ENCODE results near the gene ODC1.
"Not testable (repeated sequence)": the region's sequence is repeated elsewhere in the genome, so short reads cannot be mapped to it uniquely, and the experiment has no call there.

ODC1 gene

DNA sequence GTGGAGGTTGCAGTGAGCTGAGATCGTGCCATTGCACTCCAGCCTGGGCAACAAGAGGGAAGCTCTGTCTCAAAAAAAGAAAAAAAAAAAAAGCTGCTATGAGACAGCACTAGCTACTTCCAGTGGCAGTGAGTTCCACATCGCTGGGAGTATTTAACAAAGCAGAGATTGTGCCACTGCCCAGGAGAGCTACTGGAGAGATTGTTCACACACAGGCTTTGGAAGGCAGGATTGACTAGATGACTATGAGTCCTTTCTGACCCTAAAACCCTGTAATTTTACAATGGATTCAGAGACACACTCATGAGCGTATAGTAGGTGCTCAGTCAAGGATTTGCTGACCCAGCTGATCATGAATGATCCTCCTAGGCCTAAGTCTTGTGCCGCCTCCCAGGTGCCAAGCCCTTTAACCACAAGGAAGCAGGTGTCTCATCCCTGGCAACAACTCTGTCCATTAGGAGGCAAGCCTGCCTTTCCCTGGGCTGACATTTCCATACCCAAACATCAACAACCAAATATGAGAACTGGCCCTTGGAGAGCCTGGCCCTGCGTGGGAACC, 45.0 kb upstream of the ODC1 start:
- no peak for DNase-seq (ENCODE audit: extremely low spot score)
- TF ChIP-seq TARDBP (IDR thresholded peaks at IDR 0.05) (no peak), SP1 (IDR thresholded peaks at IDR 0.05) (no peak), BHLHE40 (IDR thresholded peaks at IDR 0.05; ENCODE audit: borderline replicate concordance) (no peak), ARNT (IDR thresholded peaks at IDR 0.05) (no peak), ZNF384 (IDR thresholded peaks at IDR 0.05) (no peak), FOXK2 (IDR thresholded peaks at IDR 0.05) (no peak), HDGF (IDR thresholded peaks at IDR 0.05; ENCODE audit: borderline replicate concordance) (no peak), L3MBTL2 (conservative IDR thresholded peaks at IDR 0.05) (no peak), SUZ12 (IDR thresholded peaks at IDR 0.05) (no peak), FOXA1 (IDR thresholded peaks at IDR 0.05) (no peak), NFRKB (IDR thresholded peaks at IDR 0.05) (no peak), LEF1 (IDR thresholded peaks at IDR 0.05; ENCODE audit: borderline replicate concordance) (no peak), ELF4 (IDR thresholded peaks at IDR 0.05) (no peak), FOXM1 (IDR thresholded peaks at IDR 0.05; ENCODE audit: borderline replicate concordance) (no peak), CTBP1 (IDR thresholded peaks at IDR 0.05; ENCODE audit: borderline replicate concordance) (no peak)
- TF ChIP-seq, protein P1, sequence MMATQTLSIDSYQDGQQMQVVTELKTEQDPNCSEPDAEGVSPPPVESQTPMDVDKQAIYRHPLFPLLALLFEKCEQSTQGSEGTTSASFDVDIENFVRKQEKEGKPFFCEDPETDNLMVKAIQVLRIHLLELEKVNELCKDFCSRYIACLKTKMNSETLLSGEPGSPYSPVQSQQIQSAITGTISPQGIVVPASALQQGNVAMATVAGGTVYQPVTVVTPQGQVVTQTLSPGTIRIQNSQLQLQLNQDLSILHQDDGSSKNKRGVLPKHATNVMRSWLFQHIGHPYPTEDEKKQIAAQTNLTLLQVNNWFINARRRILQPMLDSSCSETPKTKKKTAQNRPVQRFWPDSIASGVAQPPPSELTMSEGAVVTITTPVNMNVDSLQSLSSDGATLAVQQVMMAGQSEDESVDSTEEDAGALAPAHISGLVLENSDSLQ (IDR thresholded peaks at IDR 0.05), result no peak
- POLR2A ChIA-PET, result no interaction called here
- CTCF ChIA-PET, result no interaction called here

DNA sequence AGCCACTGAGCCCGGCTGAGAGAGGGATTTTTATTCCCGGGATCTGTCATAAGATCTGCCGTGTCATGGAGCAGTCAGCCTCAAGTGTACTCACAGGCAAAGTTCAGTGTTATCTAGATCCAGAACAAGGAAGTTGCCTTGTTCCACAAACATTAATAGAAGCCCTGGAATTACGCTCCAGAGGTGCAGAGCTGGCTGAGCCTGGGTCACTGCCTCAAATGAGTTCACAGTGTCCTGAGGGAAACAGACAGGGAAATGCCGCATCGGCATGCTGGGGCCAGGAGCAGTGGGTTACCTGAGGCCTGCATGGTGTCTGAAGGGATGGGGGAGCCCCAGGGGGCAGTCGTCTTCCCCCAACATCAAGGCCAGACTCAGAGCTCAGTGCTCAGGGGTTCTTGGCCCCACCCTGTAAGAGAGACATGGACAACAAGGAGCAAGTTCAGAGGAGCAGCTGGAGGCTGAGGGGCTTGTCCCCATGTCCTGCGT, 42.7 kb upstream of the ODC1 start:
- CTCF ChIA-PET, result no interaction called here
- no peak for DNase-seq (ENCODE audit: extremely low spot score)
- POLR2A ChIA-PET, result no interaction called here
- TF ChIP-seq ELF4 (IDR thresholded peaks at IDR 0.05) (no peak), L3MBTL2 (conservative IDR thresholded peaks at IDR 0.05) (no peak)
- TF ChIP-seq, protein P1 (IDR thresholded peaks at IDR 0.05), result no peak

DNA sequence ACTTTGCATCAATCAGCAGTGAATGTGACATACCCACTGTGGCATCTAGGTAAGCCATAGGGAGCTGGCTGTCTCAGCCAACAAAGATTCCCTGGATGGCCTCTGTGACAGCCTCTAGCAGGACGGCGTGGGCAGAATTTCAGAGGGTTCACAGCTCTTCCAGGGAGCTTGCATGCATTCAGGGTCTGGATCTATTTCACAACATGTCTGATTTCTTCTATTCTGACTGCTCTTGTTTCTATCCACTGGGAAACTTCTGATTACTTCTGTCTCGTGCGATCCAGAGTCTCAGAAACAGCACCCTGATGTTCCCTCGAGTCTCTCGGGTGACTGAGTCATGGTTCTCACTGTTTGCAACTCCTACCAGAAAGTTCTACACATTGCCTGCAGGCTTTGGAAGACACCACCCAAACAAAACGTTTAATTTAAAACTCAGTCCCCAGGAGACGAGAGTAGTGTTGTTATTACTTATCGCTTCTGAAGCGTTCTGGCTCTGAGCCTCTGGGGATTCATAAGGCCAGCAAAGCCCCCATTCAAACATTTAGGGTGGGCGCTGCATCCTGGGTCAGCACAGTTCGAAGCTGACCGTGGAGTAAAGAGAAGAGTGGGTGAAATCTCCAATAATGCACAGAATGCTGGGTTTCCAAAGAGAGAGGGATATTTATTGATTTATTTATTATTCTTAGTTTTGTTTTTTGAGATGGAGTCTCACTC, 41.9 kb upstream of the ODC1 start:
- ChIA-PET CTCF (no interaction called here), POLR2A (no interaction called here)
- DNase-seq (ENCODE audit: extremely low spot score), result no peak
- no peak for TF ChIP-seq FOXA1 (IDR thresholded peaks at IDR 0.05)
- no peak for TF ChIP-seq ARNT (IDR thresholded peaks at IDR 0.05)
- no peak for TF ChIP-seq TARDBP (IDR thresholded peaks at IDR 0.05)
- no peak for TF ChIP-seq FOXM1 (IDR thresholded peaks at IDR 0.05; ENCODE audit: borderline replicate concordance)
- TF ChIP-seq BHLHE40 (IDR thresholded peaks at IDR 0.05; ENCODE audit: borderline replicate concordance), result no peak
- no peak for TF ChIP-seq CTBP1 (IDR thresholded peaks at IDR 0.05; ENCODE audit: borderline replicate concordance)
- TF ChIP-seq LEF1 (IDR thresholded peaks at IDR 0.05; ENCODE audit: borderline replicate concordance), result no peak
- TF ChIP-seq ELF4 (IDR thresholded peaks at IDR 0.05), result no peak
- TF ChIP-seq SP1 (IDR thresholded peaks at IDR 0.05), result no peak
- no peak for TF ChIP-seq HDGF (IDR thresholded peaks at IDR 0.05; ENCODE audit: borderline replicate concordance)
- no peak for TF ChIP-seq ZNF384 (IDR thresholded peaks at IDR 0.05)
- TF ChIP-seq, protein P1 (IDR thresholded peaks at IDR 0.05), result no peak
- TF ChIP-seq FOXK2 (IDR thresholded peaks at IDR 0.05), result no peak
- no peak for TF ChIP-seq SUZ12 (IDR thresholded peaks at IDR 0.05)

DNA sequence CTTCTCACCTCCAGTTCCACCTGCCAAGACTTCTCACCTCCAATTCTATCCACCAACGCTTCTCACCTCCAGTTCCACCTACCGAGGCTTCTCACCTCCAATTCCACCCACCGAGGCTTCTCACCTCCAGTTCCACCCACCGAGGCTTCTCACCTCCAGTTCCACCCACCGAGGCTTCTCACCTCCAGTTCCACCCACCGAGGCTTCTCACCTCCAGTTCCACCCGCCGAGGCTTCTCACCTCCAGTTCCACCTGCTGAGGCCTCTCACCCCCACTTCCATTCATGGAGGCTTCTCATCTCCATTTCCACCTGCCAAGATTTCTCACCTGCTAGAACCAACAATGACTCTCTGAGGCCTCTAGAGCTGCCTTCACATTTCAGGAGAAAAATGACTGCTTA, 40.0 kb upstream of the ODC1 start:
- POLR2A ChIA-PET; CTCF ChIA-PET; DNase-seq (ENCODE audit: extremely low spot score): not testable (repeated sequence)

DNA sequence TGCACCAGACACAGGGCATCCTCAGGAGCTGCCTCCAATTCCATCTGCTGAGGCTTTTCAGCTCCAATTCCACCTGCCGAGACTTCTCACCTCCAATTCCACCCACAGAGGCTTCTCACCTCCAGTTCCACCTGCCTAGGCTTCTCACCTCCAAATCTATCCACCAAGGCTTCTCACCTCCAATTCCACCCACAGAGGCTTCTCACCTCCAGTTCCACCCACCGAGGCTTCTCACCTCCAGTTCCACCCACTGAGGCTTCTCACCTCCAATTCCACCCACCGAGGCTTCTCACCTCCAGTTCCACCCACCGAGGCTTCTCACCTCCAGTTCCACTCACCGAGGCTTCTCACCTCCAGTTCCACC, 39.6 kb upstream of the ODC1 start:
- DNase-seq (ENCODE audit: extremely low spot score); CTCF ChIA-PET; POLR2A ChIA-PET: not testable (repeated sequence)

DNA sequence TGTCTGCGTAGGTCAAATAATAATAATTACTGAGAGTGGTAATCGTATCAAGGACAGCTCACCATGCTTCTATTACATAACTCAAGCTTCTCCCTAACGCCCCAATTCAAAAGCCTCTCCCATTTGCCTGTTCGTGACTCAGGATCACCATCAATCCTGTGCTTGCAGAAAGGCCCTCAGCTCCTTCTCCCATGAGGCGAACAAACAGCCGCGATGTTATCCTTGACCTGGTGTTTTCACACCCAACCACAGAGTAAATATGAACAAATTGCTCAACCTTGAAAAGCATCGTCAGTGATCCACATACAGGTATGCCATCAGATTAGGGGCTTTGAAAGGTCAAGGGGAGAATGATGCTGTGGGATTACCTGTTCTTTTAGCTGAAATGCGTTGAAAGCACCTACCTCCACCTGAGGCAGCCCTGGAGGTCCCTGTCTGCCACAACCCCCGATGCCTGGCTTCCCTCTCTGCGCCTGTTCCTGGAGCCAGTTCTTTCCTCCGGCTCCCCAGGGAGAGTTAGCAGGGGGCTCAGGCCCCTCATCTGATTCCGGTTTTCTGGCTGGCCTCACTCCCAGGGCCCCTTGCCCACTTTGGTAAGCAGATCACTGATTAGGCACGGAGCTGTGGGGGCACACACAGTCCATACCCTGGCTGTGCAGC, 39.1 kb upstream of the ODC1 start:
- TF ChIP-seq, protein P1 (IDR thresholded peaks at IDR 0.05), result no peak
- no peak for TF ChIP-seq HDGF (IDR thresholded peaks at IDR 0.05; ENCODE audit: borderline replicate concordance)
- no peak for TF ChIP-seq BHLHE40 (IDR thresholded peaks at IDR 0.05; ENCODE audit: borderline replicate concordance)
- TF ChIP-seq LEF1 (IDR thresholded peaks at IDR 0.05; ENCODE audit: borderline replicate concordance), result no peak
- TF ChIP-seq ZNF384 (IDR thresholded peaks at IDR 0.05), result no peak
- TF ChIP-seq FOXM1 (IDR thresholded peaks at IDR 0.05; ENCODE audit: borderline replicate concordance), result no peak
- TF ChIP-seq FOXA1 (IDR thresholded peaks at IDR 0.05), result no peak
- TF ChIP-seq FOXK2 (IDR thresholded peaks at IDR 0.05), result no peak
- TF ChIP-seq ELF4 (IDR thresholded peaks at IDR 0.05), result no peak
- TF ChIP-seq ARNT (IDR thresholded peaks at IDR 0.05), result no peak
- TF ChIP-seq SUZ12 (IDR thresholded peaks at IDR 0.05), result no peak
- TF ChIP-seq CTBP1 (IDR thresholded peaks at IDR 0.05; ENCODE audit: borderline replicate concordance), result no peak
- TF ChIP-seq NFRKB (IDR thresholded peaks at IDR 0.05), result no peak
- no peak for DNase-seq (ENCODE audit: extremely low spot score)
- ChIA-PET CTCF (no interaction called here), POLR2A (interaction anchor here (0.9 kb wide), 1 partner anchor 39 kb away, joined by 3 read pairs; the partner anchor contains the start of gene ODC1)

All from HEK293T (cell line).